GM13977 (cell line): ENCODE measurements around the gene SNX19.

Experiments used
- DNase-seq: peaks from one replicate; pipeline ENCODE4 v3.0.0; 2012; ENCODE audit warnings: low spot score
- in situ Hi-C: fragments of 300-500 bp; cut with MboI; formaldehyde crosslinking; loops from one replicate; pipeline ENCODE4 v1.12.0; 2022; ENCODE audit warnings: low sequenced_read_pairs, low pct_unique_long_range_greater_than_20kb, mixed read lengths, inconsistent platforms; ENCODE audit not compliant: unreplicated experiment
- TF ChIP-seq, protein P1 (sequence below): IDR thresholded peaks from 2 replicates; pipeline ENCODE4 v1.5.1; 2012; ENCODE audit warnings: mild to moderate bottlenecking, control low read depth; ENCODE audit not compliant: insufficient read depth; ENCODE audit errors: extremely low read depth, missing control alignments

SNX19 gene

DNA sequence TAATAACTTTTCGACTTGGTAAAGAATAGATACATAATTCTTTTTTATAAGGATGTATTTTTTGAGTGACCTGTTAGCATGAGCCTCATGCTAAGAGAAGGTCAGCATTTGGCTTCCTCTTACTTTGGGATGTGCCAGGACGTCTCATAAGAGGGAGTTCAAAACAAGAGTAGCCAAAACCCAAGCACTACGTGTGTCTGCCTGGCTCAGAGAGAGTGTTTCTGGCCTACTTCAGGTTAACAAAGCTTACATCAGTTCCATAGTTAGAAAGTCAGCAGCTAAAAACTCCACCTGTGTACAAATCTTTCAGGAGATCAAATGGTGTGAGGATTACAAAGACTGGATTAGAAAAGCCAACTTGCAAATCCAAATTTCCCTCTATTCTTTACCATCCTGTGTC lies 13.9 kb downstream of the SNX19 start:
- no peak for DNase-seq
- TF ChIP-seq, protein P1, sequence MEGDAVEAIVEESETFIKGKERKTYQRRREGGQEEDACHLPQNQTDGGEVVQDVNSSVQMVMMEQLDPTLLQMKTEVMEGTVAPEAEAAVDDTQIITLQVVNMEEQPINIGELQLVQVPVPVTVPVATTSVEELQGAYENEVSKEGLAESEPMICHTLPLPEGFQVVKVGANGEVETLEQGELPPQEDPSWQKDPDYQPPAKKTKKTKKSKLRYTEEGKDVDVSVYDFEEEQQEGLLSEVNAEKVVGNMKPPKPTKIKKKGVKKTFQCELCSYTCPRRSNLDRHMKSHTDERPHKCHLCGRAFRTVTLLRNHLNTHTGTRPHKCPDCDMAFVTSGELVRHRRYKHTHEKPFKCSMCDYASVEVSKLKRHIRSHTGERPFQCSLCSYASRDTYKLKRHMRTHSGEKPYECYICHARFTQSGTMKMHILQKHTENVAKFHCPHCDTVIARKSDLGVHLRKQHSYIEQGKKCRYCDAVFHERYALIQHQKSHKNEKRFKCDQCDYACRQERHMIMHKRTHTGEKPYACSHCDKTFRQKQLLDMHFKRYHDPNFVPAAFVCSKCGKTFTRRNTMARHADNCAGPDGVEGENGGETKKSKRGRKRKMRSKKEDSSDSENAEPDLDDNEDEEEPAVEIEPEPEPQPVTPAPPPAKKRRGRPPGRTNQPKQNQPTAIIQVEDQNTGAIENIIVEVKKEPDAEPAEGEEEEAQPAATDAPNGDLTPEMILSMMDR: no peak
- in situ Hi-C loops: no loop called here

DNA sequence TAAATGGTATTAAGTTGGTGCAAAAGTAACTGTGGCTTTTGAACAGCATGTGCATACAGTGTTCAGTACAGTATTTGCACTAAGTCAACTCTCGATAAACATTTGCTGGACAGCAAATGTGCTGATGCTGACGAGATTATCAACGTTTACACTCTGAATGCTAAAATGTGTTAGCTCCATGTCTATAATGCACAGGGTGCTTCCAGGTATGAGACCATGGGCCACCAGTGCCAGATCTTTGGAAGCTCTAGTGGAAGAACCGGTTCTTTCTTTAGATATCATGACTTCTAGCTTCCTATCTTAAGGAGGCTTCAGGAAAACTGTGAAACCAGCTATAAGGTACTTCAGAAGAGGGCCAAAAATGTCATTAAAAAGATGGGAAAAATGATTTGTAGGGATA lies 17.2 kb downstream of the SNX19 start:
- TF ChIP-seq, protein P1: no peak
- in situ Hi-C loops: no loop called here
- DNase-seq: no peak

DNA sequence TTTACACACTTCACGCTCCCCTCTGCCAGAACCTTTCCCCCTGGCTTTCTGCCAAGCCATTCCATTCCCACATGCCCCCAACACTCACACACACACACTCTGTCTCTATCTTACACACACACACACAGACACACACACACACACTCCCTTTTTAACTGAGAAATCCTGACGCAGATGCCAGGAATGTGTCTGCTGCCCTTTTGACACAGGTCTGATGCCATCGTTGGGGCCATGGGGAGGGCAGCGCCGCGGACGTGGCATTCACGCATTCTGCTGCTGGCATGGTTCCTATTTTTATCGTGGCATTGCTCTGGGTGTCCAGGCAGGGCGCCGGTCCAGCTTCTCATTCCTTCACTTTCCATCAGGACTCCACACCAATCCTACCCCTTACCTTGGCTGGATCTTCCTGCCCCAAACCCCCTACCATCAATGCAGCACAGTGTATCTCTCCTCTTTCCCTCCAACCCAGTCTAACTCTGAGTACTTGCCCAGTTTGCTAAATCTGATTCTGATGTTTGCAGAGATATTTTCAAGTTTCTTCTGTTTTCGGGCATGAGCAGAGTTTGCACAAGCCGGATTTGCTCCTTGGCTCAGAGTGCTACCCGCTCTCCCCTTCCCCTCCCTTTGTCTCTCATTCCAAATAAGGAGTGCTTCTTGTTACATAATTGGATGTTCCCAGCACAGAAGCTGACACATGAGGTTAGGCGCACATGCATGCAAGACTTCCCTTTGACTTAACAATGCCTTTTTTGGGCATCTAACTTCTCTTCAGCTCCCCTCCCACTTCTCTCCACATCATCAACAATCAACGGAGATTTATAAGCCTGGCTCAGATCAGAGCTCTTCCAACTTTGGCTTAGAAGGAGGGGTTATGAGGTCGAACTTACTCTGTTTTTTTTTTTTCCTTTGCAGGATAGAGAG lies 18.8 kb downstream of the SNX19 start:
- TF ChIP-seq, protein P1: no peak
- no peak for DNase-seq
- in situ Hi-C loops: no loop called here

DNA sequence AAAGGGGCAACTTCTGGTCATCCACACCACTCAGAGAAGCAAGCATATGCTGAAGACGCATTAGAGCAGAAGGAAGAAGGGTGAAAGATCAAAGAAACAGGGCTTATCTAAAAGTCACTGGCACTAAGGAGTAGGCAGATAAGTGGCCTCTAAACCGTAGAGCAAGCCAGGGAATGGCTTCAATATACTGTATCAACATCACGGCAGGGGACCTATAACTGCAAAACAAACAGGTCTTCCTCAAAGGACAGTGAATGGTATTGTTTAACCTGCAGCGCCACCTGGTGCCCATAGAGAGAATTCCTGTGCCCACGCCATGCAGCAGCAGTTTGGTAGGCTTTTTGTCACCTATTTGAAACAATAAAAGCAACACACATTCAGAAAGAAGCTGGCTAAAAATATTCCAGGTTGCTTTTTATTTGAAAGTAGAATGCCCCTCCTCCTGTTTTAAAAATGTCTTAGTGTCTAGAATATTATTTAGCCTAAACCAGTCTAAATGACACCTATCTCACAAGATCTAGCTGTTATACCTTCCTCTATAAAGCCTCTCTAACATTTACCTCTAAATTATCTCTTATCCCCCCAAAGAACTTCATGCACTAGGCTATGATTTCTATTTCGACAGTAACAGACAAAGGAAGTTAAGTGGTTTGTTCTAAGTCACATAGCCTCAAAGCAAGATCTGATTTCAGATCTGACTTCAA lies 21.8 kb downstream of the SNX19 start:
- peak; percentile 46 for DNase-seq
- in situ Hi-C loops: no loop called here

DNA sequence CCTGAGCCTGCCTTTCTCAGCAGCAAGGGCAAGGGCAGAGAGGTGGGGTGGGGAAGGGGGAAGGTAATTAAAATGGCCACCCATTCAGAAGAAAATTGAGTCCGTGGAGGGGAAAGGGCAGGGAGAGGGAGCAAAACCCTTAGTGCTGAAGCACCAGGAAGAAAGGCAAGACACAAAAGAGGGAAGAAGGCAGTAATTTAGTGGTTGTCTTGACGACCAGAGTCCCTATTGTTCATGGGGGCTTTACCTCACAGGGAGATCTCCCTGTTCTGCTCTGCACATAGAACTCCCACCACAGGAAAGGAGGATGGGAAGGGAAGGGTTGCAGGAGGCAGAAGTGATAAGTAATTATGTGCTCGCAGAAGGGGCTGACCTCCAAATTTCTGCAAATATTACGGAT lies 23.4 kb downstream of the SNX19 start:
- in situ Hi-C loops: no loop called here

More for the DNA sequence above, 21.8 kb downstream of the SNX19 start:
- TF ChIP-seq, protein P1: peak; percentile 92

DNA sequence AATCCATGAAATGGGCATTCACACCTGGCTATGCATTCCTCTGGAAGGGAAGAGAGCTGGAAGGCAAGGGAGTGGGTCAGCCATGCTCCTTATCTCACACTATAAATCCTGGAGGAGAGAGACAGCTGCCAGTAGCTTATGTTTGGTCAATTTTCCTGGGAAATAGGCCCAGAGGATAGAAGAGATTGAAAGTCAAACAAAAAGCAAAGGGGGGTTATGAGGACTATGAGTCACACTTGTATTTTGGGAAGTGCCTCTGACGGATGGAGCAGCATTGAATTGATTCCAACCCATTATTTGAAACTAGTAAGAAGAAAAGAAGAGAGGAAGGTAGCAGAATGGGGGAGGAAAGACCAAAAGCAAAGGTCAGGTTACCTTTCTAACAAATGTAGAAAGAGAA lies 25.0 kb downstream of the SNX19 start:
- no peak for DNase-seq
- TF ChIP-seq, protein P1: no peak
- in situ Hi-C loops: no loop called here

More for the DNA sequence above, 23.4 kb downstream of the SNX19 start:
- TF ChIP-seq, protein P1: no peak
- DNase-seq: no peak
